ENCODE measurements around the gene SGCD.

SGCD gene

GRCh38 chr5:156522651-156523529 is 195.9 kb downstream of the SGCD start:
- no peak overlapping the region for H2AFZ ChIP-seq (ENCODE audit: low read depth, low read length)
- no peaks in the 10 kb centered on the region for H3K79me2 ChIP-seq (ENCODE audit: low read length)
- H3K27me3 ChIP-seq (ENCODE audit: low read depth, low read length), result no peaks in the 10 kb centered on the region
- no peaks in the 10 kb centered on the region for H3K4me1 ChIP-seq (ENCODE audit: low read length)
- no peaks in the 10 kb centered on the region for H3K9me3 ChIP-seq (ENCODE audit: insufficient read depth, low read length)
- TF ChIP-seq CTCF (IDR thresholded peaks at IDR 0.05; ENCODE audit: low read depth, low read length), result no peak
- no peak for TF ChIP-seq EZH2phosphoT487 (IDR thresholded peaks at IDR 0.05; ENCODE audit: low read depth)
- no peak overlapping the region for H3K4me3 ChIP-seq (ENCODE audit: low read length)
- no peaks in the 10 kb centered on the region for H3K36me3 ChIP-seq (replicated peaks; ENCODE audit: low read depth, low read length)
- no peaks in the 10 kb centered on the region for H4K20me1 ChIP-seq (ENCODE audit: insufficient read depth, low read length)
- no peak overlapping the region for H3K4me2 ChIP-seq (ENCODE audit: low read length)
- H3K27ac ChIP-seq (ENCODE audit: low read length), result no peak overlapping the region
- no peak overlapping the region for H3K9ac ChIP-seq (ENCODE audit: low read length)

GRCh38 chr5:156523607-156524006 is 196.6 kb downstream of the SGCD start:
- Histone ChIP-seq H2AFZ (ENCODE audit: low read depth, low read length) (no peak overlapping the region), H3K9me3 (ENCODE audit: insufficient read depth, low read length) (no peaks in the 10 kb centered on the region), H4K20me1 (ENCODE audit: insufficient read depth, low read length) (no peaks in the 10 kb centered on the region), H3K79me2 (ENCODE audit: low read length) (no peaks in the 10 kb centered on the region), H3K9ac (ENCODE audit: low read length) (no peak overlapping the region), H3K4me3 (ENCODE audit: low read length) (no peak overlapping the region), H3K4me2 (ENCODE audit: low read length) (no peak overlapping the region), H3K27me3 (ENCODE audit: low read depth, low read length) (no peaks in the 10 kb centered on the region), H3K36me3 (replicated peaks; ENCODE audit: low read depth, low read length) (no peaks in the 10 kb centered on the region), H3K27ac (ENCODE audit: low read length) (no peak overlapping the region), H3K4me1 (ENCODE audit: low read length) (no peaks in the 10 kb centered on the region)
- no peak for TF ChIP-seq EZH2phosphoT487 (IDR thresholded peaks at IDR 0.05; ENCODE audit: low read depth)
- TF ChIP-seq CTCF (IDR thresholded peaks at IDR 0.05; ENCODE audit: low read depth, low read length), result no peak

GRCh38 chr5:156526081-156526925 is 199.3 kb downstream of the SGCD start:
- no peaks in the 10 kb centered on the region for H3K9me3 ChIP-seq (ENCODE audit: insufficient read depth, low read length)
- H3K4me1 ChIP-seq (ENCODE audit: low read length), result no peaks in the 10 kb centered on the region
- no peaks in the 10 kb centered on the region for H3K79me2 ChIP-seq (ENCODE audit: low read length)
- no peak overlapping the region for H2AFZ ChIP-seq (ENCODE audit: low read depth, low read length)
- no peak overlapping the region for H3K9ac ChIP-seq (ENCODE audit: low read length)
- H4K20me1 ChIP-seq (ENCODE audit: insufficient read depth, low read length), result no peaks in the 10 kb centered on the region
- H3K27me3 ChIP-seq (ENCODE audit: low read depth, low read length), result no peaks in the 10 kb centered on the region
- H3K27ac ChIP-seq (ENCODE audit: low read length), result no peak overlapping the region
- no peak overlapping the region for H3K4me2 ChIP-seq (ENCODE audit: low read length)
- H3K36me3 ChIP-seq (replicated peaks; ENCODE audit: low read depth, low read length), result no peaks in the 10 kb centered on the region
- no peak for TF ChIP-seq CTCF (IDR thresholded peaks at IDR 0.05; ENCODE audit: low read depth, low read length)
- no peak for TF ChIP-seq EZH2phosphoT487 (IDR thresholded peaks at IDR 0.05; ENCODE audit: low read depth)
- no peak overlapping the region for H3K4me3 ChIP-seq (ENCODE audit: low read length)

- Histone ChIP-seq H3K4me2 (ENCODE audit: low read length) (no peak overlapping the region), H3K9ac (ENCODE audit: low read length) (no peak overlapping the region), H3K9me3 (ENCODE audit: insufficient read depth, low read length) (no peaks in the 10 kb centered on the region), H3K4me3 (ENCODE audit: low read length) (no peak overlapping the region), H3K4me1 (ENCODE audit: low read length) (no peaks in the 10 kb centered on the region), H3K79me2 (ENCODE audit: low read length) (no peaks in the 10 kb centered on the region), H3K36me3 (replicated peaks; ENCODE audit: low read depth, low read length) (no peaks in the 10 kb centered on the region), H3K27me3 (ENCODE audit: low read depth, low read length) (no peaks in the 10 kb centered on the region), H4K20me1 (ENCODE audit: insufficient read depth, low read length) (no peaks in the 10 kb centered on the region), H3K27ac (ENCODE audit: low read length) (no peak overlapping the region), H2AFZ (ENCODE audit: low read depth, low read length) (no peak overlapping the region)
- no peak for TF ChIP-seq EZH2phosphoT487 (IDR thresholded peaks at IDR 0.05; ENCODE audit: low read depth)
- TF ChIP-seq CTCF (IDR thresholded peaks at IDR 0.05; ENCODE audit: low read depth, low read length), result no peak
Observed at GRCh38 chr5:156527611-156528010, 200.6 kb downstream of the SGCD start.
